OCI-LY3 (cell line): ENCODE results near the gene GLOD4.

Experiments
- H2AFZ ChIP-seq: fragments of 200-600, 300-600 bp; shearing (Covaris generic); 2 replicates; pipeline ENCODE4 v1.6.0; 2014; ENCODE audit warnings: antibody characterized with exemption, low read depth, low read length
- H3K27ac ChIP-seq: fragments of 200-600, 300-600 bp; sonication (generic); 2 replicates; pipeline ENCODE4 v1.5.1; 2014; ENCODE audit warnings: mild to moderate bottlenecking, low read length, moderate library complexity, mixed read lengths
- H3K27me3 ChIP-seq: fragments of 200-600, 300-600 bp; sonication (generic); 2 replicates; pipeline ENCODE4 v1.6.1; 2014; ENCODE audit warnings: low read depth, low read length, mixed read lengths
- H3K36me3 ChIP-seq: fragments of 200-600, 300-600 bp; sonication (generic); replicated peaks from 2 replicates; pipeline ENCODE3; 2014; ENCODE audit warnings: low read depth, low read length, mixed read lengths
- H3K4me1 ChIP-seq: fragments of 300-600, 200-600 bp; sonication (generic); 2 replicates; pipeline ENCODE4 v1.6.1; 2014; ENCODE audit warnings: low read length, mixed read lengths
- H3K4me2 ChIP-seq: fragments of 200-600, 300-600 bp; sonication (generic); 2 replicates; pipeline ENCODE4 v1.6.1; 2014; ENCODE audit warnings: low read length, mixed read lengths
- H3K4me3 ChIP-seq: fragments of 300-600, 200-600 bp; sonication (generic); 2 replicates; pipeline ENCODE4 v1.5.1; 2014; ENCODE audit warnings: antibody characterized with exemption, mild to moderate bottlenecking, low read length, moderate library complexity
- H3K79me2 ChIP-seq: fragments of 300-600, 200-600 bp; shearing (Covaris generic); 2 replicates; pipeline ENCODE4 v1.6.1; 2014; ENCODE audit warnings: mild to moderate bottlenecking, low read length, mixed read lengths
- H3K9ac ChIP-seq: fragments of 300-600, 200-600 bp; shearing (Covaris generic); 2 replicates; pipeline ENCODE4 v1.6.0; 2014; ENCODE audit warnings: mild to moderate bottlenecking, low read length, moderate library complexity
- H3K9me3 ChIP-seq: fragments of 200-600, 300-600 bp; shearing (Covaris generic); 2 replicates; pipeline ENCODE4 v1.6.1; 2014; ENCODE audit warnings: low read length, mixed read lengths; ENCODE audit not compliant: insufficient read depth
- H4K20me1 ChIP-seq: fragments of 200-600, 300-600 bp; sonication (generic); 2 replicates; pipeline ENCODE4 v1.6.1; 2016; ENCODE audit warnings: low read length, mixed read lengths; ENCODE audit not compliant: insufficient read depth
- EZH2phosphoT487 ChIP-seq: fragments of 200-600 bp; shearing (Covaris generic); IDR thresholded peaks from 2 replicates; pipeline ENCODE4 v1.6.1; 2018; ENCODE audit warnings: antibody characterized with exemption, mixed run types, low read depth
- TF ChIP-seq, protein P1 (sequence below): fragments of 200-600, 300-600 bp; sonication (generic); IDR thresholded peaks from 2 replicates; pipeline ENCODE4 v1.5.1; 2014; ENCODE audit warnings: antibody characterized with exemption, low read length, low read depth

Gene GLOD4

DNA sequence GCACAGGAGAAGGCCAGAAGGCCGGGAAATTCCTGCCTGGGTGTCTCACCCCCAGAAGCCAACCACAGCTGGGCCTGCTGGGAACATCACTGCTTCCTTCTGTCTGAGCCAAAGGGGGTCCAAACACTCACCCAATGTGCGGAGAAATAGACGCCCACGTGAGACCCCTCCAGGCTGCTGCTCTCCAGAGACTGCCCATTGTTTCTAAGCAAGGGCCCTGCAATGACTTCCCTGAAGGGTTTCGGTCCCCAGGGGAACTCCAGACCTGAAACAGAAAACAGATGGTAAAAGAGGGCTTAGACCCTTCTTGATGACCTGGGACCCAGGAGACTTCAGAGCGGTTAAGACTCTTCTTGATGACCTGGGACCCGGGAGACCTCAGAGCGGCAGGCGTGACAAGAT is 41.4 kb upstream of the GLOD4 start:
- H3K36me3 ChIP-seq = no peaks in the 10 kb centered on the region
- no peaks in the 10 kb centered on the region for H3K27me3 ChIP-seq
- no peak overlapping the region for H2AFZ ChIP-seq
- H3K9ac ChIP-seq = no peak overlapping the region
- no peak for TF ChIP-seq EZH2phosphoT487
- TF ChIP-seq, protein P1, sequence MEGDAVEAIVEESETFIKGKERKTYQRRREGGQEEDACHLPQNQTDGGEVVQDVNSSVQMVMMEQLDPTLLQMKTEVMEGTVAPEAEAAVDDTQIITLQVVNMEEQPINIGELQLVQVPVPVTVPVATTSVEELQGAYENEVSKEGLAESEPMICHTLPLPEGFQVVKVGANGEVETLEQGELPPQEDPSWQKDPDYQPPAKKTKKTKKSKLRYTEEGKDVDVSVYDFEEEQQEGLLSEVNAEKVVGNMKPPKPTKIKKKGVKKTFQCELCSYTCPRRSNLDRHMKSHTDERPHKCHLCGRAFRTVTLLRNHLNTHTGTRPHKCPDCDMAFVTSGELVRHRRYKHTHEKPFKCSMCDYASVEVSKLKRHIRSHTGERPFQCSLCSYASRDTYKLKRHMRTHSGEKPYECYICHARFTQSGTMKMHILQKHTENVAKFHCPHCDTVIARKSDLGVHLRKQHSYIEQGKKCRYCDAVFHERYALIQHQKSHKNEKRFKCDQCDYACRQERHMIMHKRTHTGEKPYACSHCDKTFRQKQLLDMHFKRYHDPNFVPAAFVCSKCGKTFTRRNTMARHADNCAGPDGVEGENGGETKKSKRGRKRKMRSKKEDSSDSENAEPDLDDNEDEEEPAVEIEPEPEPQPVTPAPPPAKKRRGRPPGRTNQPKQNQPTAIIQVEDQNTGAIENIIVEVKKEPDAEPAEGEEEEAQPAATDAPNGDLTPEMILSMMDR = no peak
- H3K79me2 ChIP-seq = no peaks in the 10 kb centered on the region
- no peaks in the 10 kb centered on the region for H3K9me3 ChIP-seq
- no peak overlapping the region for H3K4me2 ChIP-seq
- no peak overlapping the region for H3K4me3 ChIP-seq
- H3K27ac ChIP-seq = no peak overlapping the region
- no peaks in the 10 kb centered on the region for H4K20me1 ChIP-seq
- no peaks in the 10 kb centered on the region for H3K4me1 ChIP-seq

DNA sequence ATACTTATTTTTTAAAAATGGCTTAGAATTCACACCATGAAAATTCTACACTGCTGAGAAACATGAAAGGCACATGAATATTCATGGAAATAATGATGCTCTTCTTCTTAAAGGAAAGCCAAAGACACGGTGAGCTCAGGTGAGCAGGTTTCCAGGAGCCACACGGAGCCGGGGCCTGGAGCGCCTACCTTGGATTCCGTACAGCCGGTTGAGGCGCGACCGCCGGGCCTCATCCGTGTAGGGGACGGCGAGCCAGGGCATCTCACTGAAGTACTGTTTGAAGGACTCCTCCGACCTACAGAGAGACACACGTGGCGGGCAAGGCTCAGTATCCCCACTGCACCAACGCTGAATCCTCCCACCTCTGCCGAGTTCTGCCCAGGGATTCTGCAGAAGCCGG is 37.2 kb upstream of the GLOD4 start:
- H3K79me2 ChIP-seq = no peaks in the 10 kb centered on the region
- H3K4me1 ChIP-seq = no peaks in the 10 kb centered on the region
- H2AFZ ChIP-seq = no peak overlapping the region
- H3K36me3 ChIP-seq = no peaks in the 10 kb centered on the region
- H3K27me3 ChIP-seq = no peaks in the 10 kb centered on the region
- no peak overlapping the region for H3K4me2 ChIP-seq
- H3K4me3 ChIP-seq = no peak overlapping the region
- no peaks in the 10 kb centered on the region for H3K9me3 ChIP-seq
- no peak for TF ChIP-seq EZH2phosphoT487
- TF ChIP-seq, protein P1 = no peak
- no peaks in the 10 kb centered on the region for H4K20me1 ChIP-seq
- H3K27ac ChIP-seq = no peak overlapping the region
- H3K9ac ChIP-seq = no peak overlapping the region

DNA sequence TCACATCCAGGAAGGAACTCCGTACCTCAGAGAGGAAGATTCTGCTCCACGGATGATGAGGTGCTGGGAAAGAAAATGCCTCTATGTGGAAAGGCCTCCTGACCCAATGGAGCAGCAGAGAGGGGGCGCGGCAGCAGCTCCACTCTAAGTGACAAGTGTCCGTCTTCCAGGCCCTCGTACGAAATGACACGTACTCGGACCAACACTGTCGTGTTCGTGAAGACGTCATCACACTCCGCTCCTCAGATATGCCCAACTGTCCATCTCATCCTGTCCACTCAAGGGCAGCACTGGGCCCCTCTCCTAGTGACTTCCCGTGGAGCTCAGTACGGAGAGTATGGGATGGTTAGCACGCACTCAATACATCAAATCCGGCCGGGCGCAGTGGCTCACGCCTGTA is 32.3 kb upstream of the GLOD4 start:
- Histone ChIP-seq H3K79me2 (no peaks in the 10 kb centered on the region), H3K4me3 (no peak overlapping the region), H3K27ac (no peak overlapping the region), H3K36me3 (no peaks in the 10 kb centered on the region), H3K4me1 (no peaks in the 10 kb centered on the region), H3K27me3 (no peaks in the 10 kb centered on the region), H2AFZ (no peak overlapping the region), H3K9ac (no peak overlapping the region), H3K9me3 (no peaks in the 10 kb centered on the region), H4K20me1 (no peaks in the 10 kb centered on the region), H3K4me2 (no peak overlapping the region)
- TF ChIP-seq EZH2phosphoT487 = no peak
- TF ChIP-seq, protein P1 = no peak

DNA sequence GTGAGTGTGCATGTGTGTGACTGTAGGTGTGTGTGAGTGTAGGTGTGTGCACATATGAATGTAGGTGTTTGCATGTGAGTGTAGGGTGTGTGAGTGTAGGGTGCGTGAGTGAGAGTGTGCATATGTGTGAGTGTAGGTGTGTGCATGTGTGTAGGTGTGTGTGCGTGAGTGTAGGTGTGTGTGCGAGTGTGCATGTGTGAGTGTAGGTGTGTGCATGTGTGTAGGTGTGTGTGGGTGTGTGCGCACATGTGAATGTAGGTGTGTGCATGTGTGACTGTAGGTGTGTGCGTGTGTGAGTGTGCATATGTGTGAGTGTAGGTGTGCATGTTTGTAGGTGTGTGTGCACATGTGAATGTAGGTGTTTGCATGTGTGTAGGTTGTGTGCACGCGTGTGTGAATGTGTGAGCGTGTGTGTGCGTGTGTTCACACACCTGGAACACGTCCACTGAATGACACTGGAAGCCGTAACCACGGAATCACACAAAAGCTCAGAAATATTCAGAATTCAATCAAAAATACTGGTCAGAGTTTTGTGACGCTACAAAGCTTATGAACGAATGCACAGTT is 30.6 kb upstream of the GLOD4 start:
- Histone ChIP-seq H3K4me1 (no peaks in the 10 kb centered on the region), H3K79me2 (no peaks in the 10 kb centered on the region), H3K9me3 (no peaks in the 10 kb centered on the region), H3K4me2 (no peak overlapping the region), H4K20me1 (no peaks in the 10 kb centered on the region), H3K27me3 (no peaks in the 10 kb centered on the region), H3K36me3 (no peaks in the 10 kb centered on the region), H3K4me3 (no peak overlapping the region), H2AFZ (no peak overlapping the region), H3K9ac (no peak overlapping the region), H3K27ac (no peak overlapping the region)
- TF ChIP-seq, protein P1 = no peak
- no peak for TF ChIP-seq EZH2phosphoT487
